Breast epithelium (tissue), 4 donors: Measurements from ENCODE around the gene PCDHA4. TPM values are rescaled to one million over a fixed set of nuclear protein-coding genes. Genes with fewer than 3 reads are reported as not detected.

ENCODE experiments used
- DNase-seq, 2 donors: peaks; one replicate each; pipeline ENCODE4 v3.0.0-alpha.2; 2019; ENCODE audit warnings: low spot score in 2 of 2
- H3K27ac ChIP-seq, 2 donors: fragments of 200-600 bp; sonication (generic) in 1 of 2; one replicate each; pipeline ENCODE4 v1.5.1; 2016 to 2019; ENCODE audit warnings: mild to moderate bottlenecking in 1 of 2
- H3K27me3 ChIP-seq, 2 donors: fragments of 200-600 bp; sonication (generic) in 1 of 2; one replicate each; pipeline versions ENCODE4 v1.5.1 to v1.6.0; 2017 to 2019; ENCODE audit warnings: control low read depth in 1 of 2, mild to moderate bottlenecking in 1 of 2
- H3K36me3 ChIP-seq: fragments of 200-600 bp; one replicate; pipeline ENCODE4 v1.5.1; 2019
- H3K4me1 ChIP-seq, 2 donors: fragments of 200-600 bp; sonication (generic); one replicate each; pipeline ENCODE4 v1.5.1; 2016 to 2019; ENCODE audit warnings: control low read depth in 1 of 2
- H3K4me3 ChIP-seq, 3 donors: fragments of 200-600 bp; sonication (generic); 1 replicate in 2 of 3; 2 replicates in 1 of 3; pipeline ENCODE4 v1.5.1; 2016 to 2019; ENCODE audit warnings: mild to moderate bottlenecking in 3 of 3, moderate library complexity in 2 of 3
- H3K9me3 ChIP-seq, 2 donors: fragments of 200-600 bp; sonication (generic) in 1 of 2; one replicate each; pipeline ENCODE4 v1.5.1; 2016 to 2019; ENCODE audit warnings: control low read depth in 1 of 2
- POLR2A ChIP-seq: fragments of 450-650 bp; IDR thresholded peaks from one replicate; pipeline ENCODE4 v1.6.1; 2016; ENCODE audit warnings: antibody characterized with exemption, mild to moderate bottlenecking, moderate library complexity
- POLR2AphosphoS5 ChIP-seq, 3 donors: sonication (generic); formaldehyde crosslinking; IDR thresholded peaks; one replicate each; pipeline ENCODE4 v1.6.1; 2017; ENCODE audit warnings: antibody characterized with exemption in 3 of 3
- intact Hi-C: fragments of 100-400 bp; cut with DNase I; formaldehyde crosslinking; loops from one replicate; pipeline ENCODE4 v1.15.1; 2023; ENCODE audit warnings: low total_unique reads
- total RNA-seq, 3 donors: library from RNA; depleted of rRNA; stranded (reverse); fragments of >200 nt; gene quantifications; one replicate each; pipeline ENCODE4 v1.1.0, GENCODE V29; 2016
- TF ChIP-seq, protein P1 (sequence below), 3 donors: fragments of 450-650 bp; IDR thresholded peaks; one replicate each; pipeline ENCODE4 v1.5.1; 2016 to 2017; ENCODE audit warnings: antibody characterized with exemption in 3 of 3, mild to moderate bottlenecking in 3 of 3, moderate library complexity in 3 of 3

Gene PCDHA4
- total RNA-seq, 3 donors from 2014 or later: 0.64 to 5.4 (median 2.6) TPM

- intact Hi-C loops: no loop called here
- Histone ChIP-seq H3K4me3 (peak within 1 kb of the TSS in 2 of 3 donors; percentile 49 to 61), H3K27me3 (peaks cover 0 to 3% of the 10 kb centered on the region in 2 donors), H3K36me3 (no peaks in the 10 kb centered on the region), H3K27ac (peak within 1 kb of the TSS in 1 of 2 donors; percentile 63), H3K4me1 (no peaks in the 10 kb centered on the region), H3K9me3 (peaks cover 29 to 50% of the 10 kb centered on the region in 2 donors)
- no peak for TF ChIP-seq POLR2AphosphoS5 (IDR thresholded peaks at IDR 0.05)
- TF ChIP-seq, protein P1, sequence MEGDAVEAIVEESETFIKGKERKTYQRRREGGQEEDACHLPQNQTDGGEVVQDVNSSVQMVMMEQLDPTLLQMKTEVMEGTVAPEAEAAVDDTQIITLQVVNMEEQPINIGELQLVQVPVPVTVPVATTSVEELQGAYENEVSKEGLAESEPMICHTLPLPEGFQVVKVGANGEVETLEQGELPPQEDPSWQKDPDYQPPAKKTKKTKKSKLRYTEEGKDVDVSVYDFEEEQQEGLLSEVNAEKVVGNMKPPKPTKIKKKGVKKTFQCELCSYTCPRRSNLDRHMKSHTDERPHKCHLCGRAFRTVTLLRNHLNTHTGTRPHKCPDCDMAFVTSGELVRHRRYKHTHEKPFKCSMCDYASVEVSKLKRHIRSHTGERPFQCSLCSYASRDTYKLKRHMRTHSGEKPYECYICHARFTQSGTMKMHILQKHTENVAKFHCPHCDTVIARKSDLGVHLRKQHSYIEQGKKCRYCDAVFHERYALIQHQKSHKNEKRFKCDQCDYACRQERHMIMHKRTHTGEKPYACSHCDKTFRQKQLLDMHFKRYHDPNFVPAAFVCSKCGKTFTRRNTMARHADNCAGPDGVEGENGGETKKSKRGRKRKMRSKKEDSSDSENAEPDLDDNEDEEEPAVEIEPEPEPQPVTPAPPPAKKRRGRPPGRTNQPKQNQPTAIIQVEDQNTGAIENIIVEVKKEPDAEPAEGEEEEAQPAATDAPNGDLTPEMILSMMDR (IDR thresholded peaks at IDR 0.05): peak in 1 of 3 donors; percentile 38
- no peak for DNase-seq
Measured at GRCh38 chr5:140855772-140856674, 49.2 kb downstream of the PCDHA4 start, which contains the start of gene PCDHA10. Gene PCDHA10 (plus strand): TSS chr5:140855897. CDS start chr5:140856049, 152 bp downstream.

- Histone ChIP-seq H3K4me3 (no peak overlapping the region), H3K27ac (no peak overlapping the region), H3K27me3 (peaks cover 0 to 3% of the 10 kb centered on the region in 2 donors), H3K36me3 (no peaks in the 10 kb centered on the region), H3K4me1 (no peaks in the 10 kb centered on the region), H3K9me3 (peaks cover 40 to 62% of the 10 kb centered on the region in 2 donors)
- intact Hi-C loops: no loop called here
- DNase-seq: no peak
- TF ChIP-seq, protein P1 (IDR thresholded peaks at IDR 0.05): no peak
- TF ChIP-seq POLR2A: no peak
- no peak for TF ChIP-seq POLR2AphosphoS5 (IDR thresholded peaks at IDR 0.05)
Measured at GRCh38 chr5:140857177-140857986, 50.5 kb downstream of the PCDHA4 start.

GRCh38 chr5:140857987-140858240 is 51.0 kb downstream of the PCDHA4 start:
- intact Hi-C loops: no loop called here
- Histone ChIP-seq H3K27me3 (peaks cover 0 to 3% of the 10 kb centered on the region in 2 donors), H3K9me3 (peaks cover 45 to 67% of the 10 kb centered on the region in 2 donors), H3K4me3 (no peak overlapping the region), H3K36me3 (no peaks in the 10 kb centered on the region), H3K27ac (no peak overlapping the region), H3K4me1 (no peaks in the 10 kb centered on the region)
- TF ChIP-seq, protein P1 (IDR thresholded peaks at IDR 0.05): no peak
- TF ChIP-seq POLR2AphosphoS5 (IDR thresholded peaks at IDR 0.05): no peak
- no peak for TF ChIP-seq POLR2A
- no peak for DNase-seq

GRCh38 chr5:140862441-140863295 is 55.8 kb downstream of the PCDHA4 start:
- TF ChIP-seq, protein P1 (IDR thresholded peaks at IDR 0.05): no peak
- TF ChIP-seq POLR2A (no peak), POLR2AphosphoS5 (IDR thresholded peaks at IDR 0.05) (no peak)
- Histone ChIP-seq H3K36me3 (no peaks in the 10 kb centered on the region), H3K27me3 (peaks cover 0 to 3% of the 10 kb centered on the region in 2 donors), H3K9me3 (peaks cover 27 to 57% of the 10 kb centered on the region in 2 donors), H3K4me3 (no peak overlapping the region), H3K4me1 (no peaks in the 10 kb centered on the region), H3K27ac (no peak overlapping the region)
- no peak for DNase-seq
- intact Hi-C loops: no loop called here

Other genes starting within 250 kb of the PCDHA4 start
- 10 to 100 TPM; 13.6 to 28.4 (median 24.9) TPM for gene SRA1, start 249.6 kb upstream of the PCDHA4 start, total RNA-seq
- 10 to 100 TPM; 22.2 to 39.8 (median 35.7) TPM for gene APBB3, start 242.5 kb upstream of the PCDHA4 start, total RNA-seq
- 10 to 100 TPM; 20.3 to 30.4 (median 27.0) TPM for gene SLC35A4, start 242.2 kb upstream of the PCDHA4 start, total RNA-seq
- gene CD14, start 173.9 kb upstream of the PCDHA4 start, total RNA-seq: 100 to 1,000 TPM in 1 of 3 donors, 10 to 100 TPM in 2; 46.9 to 119 (median 65.7) TPM
- gene TMCO6, start 167.6 kb upstream of the PCDHA4 start, total RNA-seq: 10 to 100 TPM; 23.0 to 45.4 (median 34.1) TPM
- gene NDUFA2, start 159.4 kb upstream of the PCDHA4 start, total RNA-seq: 10 to 100 TPM; 60.0 to 68.2 (median 67.8) TPM
- gene IK, start 159.2 kb upstream of the PCDHA4 start, total RNA-seq: 100 to 1,000 TPM; 113 to 146 (median 138) TPM
- gene WDR55, start 142.2 kb upstream of the PCDHA4 start, total RNA-seq: 10 to 100 TPM; 20.0 to 25.6 (median 25.3) TPM
- 1 to 10 TPM in 2 of 3 donors, under 1 TPM in 1; 0.88 to 2.6 (median 1.4) TPM for gene DND1, start 133.5 kb upstream of the PCDHA4 start, total RNA-seq
- gene HARS1, start 115.7 kb upstream of the PCDHA4 start, total RNA-seq: 10 to 100 TPM; 43.2 to 53.7 (median 53.1) TPM
- gene HARS2, start 115.6 kb upstream of the PCDHA4 start, total RNA-seq: 10 to 100 TPM; 21.1 to 39.4 (median 32.4) TPM
- gene ZMAT2, start 106.6 kb upstream of the PCDHA4 start, total RNA-seq: 10 to 100 TPM; 45.2 to 55.0 (median 52.2) TPM
- not detected for gene PCDHA1, start 20.9 kb upstream of the PCDHA4 start, total RNA-seq
- under 1 TPM in 2 of 3 donors, not detected in 1; 0.33 to 0.59 TPM for gene PCDHA2, start 12.2 kb upstream of the PCDHA4 start, total RNA-seq
- gene PCDHA3, start 6.0 kb upstream of the PCDHA4 start, total RNA-seq: 1 to 10 TPM in 1 of 3 donors, under 1 TPM in 2; 0.96 to 2.8 (median 0.98) TPM
- gene PCDHA5, start 14.5 kb downstream of the PCDHA4 start, total RNA-seq: 1 to 10 TPM in 1 of 3 donors, under 1 TPM in 2; 0.16 to 1.2 (median 0.66) TPM
- gene PCDHA6, start 20.9 kb downstream of the PCDHA4 start, total RNA-seq: 1 to 10 TPM in 2 of 3 donors, under 1 TPM in 1; 0.96 to 4.2 (median 2.6) TPM
- gene PCDHA7, start 27.2 kb downstream of the PCDHA4 start, total RNA-seq: 1 to 10 TPM; 1.3 TPM
- gene PCDHA8, start 34.1 kb downstream of the PCDHA4 start, total RNA-seq: under 1 TPM; 0.32 to 0.98 (median 0.88) TPM
- 1 to 10 TPM in 1 of 3 donors, under 1 TPM in 2; 0.16 to 1.5 (median 0.66) TPM for gene PCDHA9, start 41.3 kb downstream of the PCDHA4 start, total RNA-seq
- 1 to 10 TPM in 2 of 3 donors, under 1 TPM in 1; 0.64 to 6.4 (median 4.9) TPM for gene PCDHA10, start 48.8 kb downstream of the PCDHA4 start, total RNA-seq
- 1 to 10 TPM in 2 of 3 donors, under 1 TPM in 1; 0.48 to 4.3 (median 3.4) TPM for gene PCDHA11, start 61.9 kb downstream of the PCDHA4 start, total RNA-seq
- 1 to 10 TPM in 2 of 3 donors, under 1 TPM in 1; 0.48 to 6.9 (median 5.0) TPM for gene PCDHA12, start 68.2 kb downstream of the PCDHA4 start, total RNA-seq
- gene PCDHA13, start 75.1 kb downstream of the PCDHA4 start, total RNA-seq: 1 to 10 TPM; 1.3 to 3.5 (median 1.6) TPM
- 1 to 10 TPM in 2 of 3 donors, under 1 TPM in 1; 0.80 to 2.5 (median 2.3) TPM for gene PCDHAC1, start 119.2 kb downstream of the PCDHA4 start, total RNA-seq
- 1 to 10 TPM; 2.1 to 2.8 (median 2.6) TPM for gene PCDHAC2, start 159.4 kb downstream of the PCDHA4 start, total RNA-seq
- gene PCDHB1, start 244.3 kb downstream of the PCDHA4 start, total RNA-seq: under 1 TPM in 2 of 3 donors, not detected in 1; under 0.01 TPM